WTC11 (cell line): ENCODE results near the gene BRMS1. TPM values are rescaled to one million over a fixed set of nuclear protein-coding genes. Genes with fewer than 3 reads are reported as not detected.

Experiments used
- ATAC-seq: fragments of 200-7000 bp; cut with Tn5 transposase; 2 replicates; pipeline ENCODE4 v1.10.0; 2021; ENCODE audit warnings: mild to moderate bottlenecking, moderate library complexity
- CTCF ChIA-PET: fragments of 300-600 bp; sonication (Branson Sonifier 250); formaldehyde crosslinking; loops from one replicate; lab custom pipeline; 2021; ENCODE audit warnings: antibody characterized with exemption; lab: Charles Lee
- POLR2A ChIA-PET: fragments of 350-600 bp; sonication (Branson Sonifier 250); formaldehyde crosslinking; loops from one replicate; lab custom pipeline; 2021; ENCODE audit warnings: antibody characterized with exemption; lab: Charles Lee
- DNase-seq: peaks from one replicate; pipeline ENCODE4 v3.0.0; 2021; ENCODE audit warnings: low spot score
- H3K27ac Mint-ChIP-seq: 2 replicates; pipeline ENCODE4 v1.8.0; 2021; ENCODE audit warnings: mixed read lengths
- H3K27me3 Mint-ChIP-seq: 2 replicates; pipeline ENCODE4 v1.8.0; 2021; ENCODE audit warnings: low read depth, mild to moderate bottlenecking, moderate library complexity, mixed read lengths
- H3K36me3 Mint-ChIP-seq: 2 replicates; pipeline ENCODE4 v1.8.0; 2021; ENCODE audit warnings: mixed read lengths
- H3K4me1 Mint-ChIP-seq: 2 replicates; pipeline ENCODE4 v1.8.0; 2022; ENCODE audit warnings: mixed read lengths
- H3K4me3 Mint-ChIP-seq: 2 replicates; pipeline ENCODE4 v1.8.0; 2021; ENCODE audit warnings: mild to moderate bottlenecking, moderate library complexity, mixed read lengths
- H3K9me3 Mint-ChIP-seq: 2 replicates; pipeline ENCODE4 v1.8.0; 2021; ENCODE audit warnings: mixed read lengths
- ERG ChIP-seq: fragments of 250-450 bp; sonication (Bioruptor Pico); IDR thresholded peaks from 2 replicates; pipeline ENCODE4 v1.8.0; 2021; ENCODE audit warnings: mild to moderate bottlenecking
- ESRRA ChIP-seq: sonication (generic); formaldehyde crosslinking; IDR thresholded peaks from 2 replicates; pipeline ENCODE4 v1.8.1; 2022; ENCODE audit warnings: mild to moderate bottlenecking, missing genetic modification reagents, borderline replicate concordance
- FOXJ3 ChIP-seq: sonication (generic); formaldehyde crosslinking; IDR thresholded peaks from 2 replicates; pipeline ENCODE4 v1.9.0; 2021; ENCODE audit warnings: missing genetic modification reagents, mild to moderate bottlenecking, borderline replicate concordance
- GABPB1 ChIP-seq: sonication (generic); formaldehyde crosslinking; IDR thresholded peaks from 2 replicates; pipeline ENCODE4 v1.8.1; 2023; ENCODE audit warnings: mild to moderate bottlenecking, missing genetic modification reagents
- IRF2 ChIP-seq: sonication (generic); formaldehyde crosslinking; IDR thresholded peaks from 2 replicates; pipeline ENCODE4 v1.8.0; 2022; ENCODE audit warnings: low read depth, missing genetic modification reagents, borderline replicate concordance
- MAX ChIP-seq: sonication (generic); formaldehyde crosslinking; IDR thresholded peaks from 2 replicates; pipeline ENCODE4 v1.8.0; 2022; ENCODE audit warnings: mild to moderate bottlenecking, missing genetic modification reagents
- MYBL2 ChIP-seq: sonication (generic); formaldehyde crosslinking; IDR thresholded peaks from 2 replicates; pipeline ENCODE4 v1.8.1; 2023; ENCODE audit warnings: mild to moderate bottlenecking, moderate library complexity, missing genetic modification reagents
- NFATC4 ChIP-seq: fragments of 250-450 bp; sonication (Bioruptor Pico); IDR thresholded peaks from 2 replicates; pipeline ENCODE4 v1.9.0; 2021; ENCODE audit warnings: mild to moderate bottlenecking
- NFYB ChIP-seq: sonication (generic); formaldehyde crosslinking; conservative IDR thresholded peaks from 2 replicates; pipeline ENCODE4 v1.8.0; 2022; ENCODE audit warnings: low read depth, missing genetic modification reagents
- NR2C2 ChIP-seq: sonication (generic); formaldehyde crosslinking; IDR thresholded peaks from 2 replicates; pipeline ENCODE4 v1.8.0; 2022; ENCODE audit warnings: mild to moderate bottlenecking, missing genetic modification reagents
- NR3C1 ChIP-seq: sonication (generic); formaldehyde crosslinking; conservative IDR thresholded peaks from 2 replicates; pipeline ENCODE4 v1.8.1; 2023; ENCODE audit warnings: low read depth, mild to moderate bottlenecking, missing genetic modification reagents
- PRDM15 ChIP-seq: sonication (generic); formaldehyde crosslinking; IDR thresholded peaks from 2 replicates; pipeline ENCODE4 v1.8.0; 2022; ENCODE audit warnings: missing genetic modification reagents
- PREB ChIP-seq: sonication (generic); formaldehyde crosslinking; IDR thresholded peaks from 2 replicates; pipeline ENCODE4 v1.8.1; 2022; ENCODE audit warnings: mild to moderate bottlenecking, missing genetic modification reagents, moderate library complexity, borderline replicate concordance
- SMAD4 ChIP-seq: sonication (generic); formaldehyde crosslinking; IDR thresholded peaks from 2 replicates; pipeline ENCODE4 v1.8.0; 2022; ENCODE audit warnings: mild to moderate bottlenecking, missing genetic modification reagents
- STAT6 ChIP-seq: sonication (generic); formaldehyde crosslinking; conservative IDR thresholded peaks from 2 replicates; pipeline ENCODE4 v1.8.1; 2023; ENCODE audit warnings: mild to moderate bottlenecking, low read depth, missing genetic modification reagents, moderate library complexity
- TEAD1 ChIP-seq: sonication (generic); formaldehyde crosslinking; IDR thresholded peaks from 2 replicates; pipeline ENCODE4 v1.8.0; 2022; ENCODE audit warnings: mild to moderate bottlenecking, missing genetic modification reagents
- USF2 ChIP-seq: sonication (generic); formaldehyde crosslinking; IDR thresholded peaks from 2 replicates; pipeline ENCODE4 v1.8.1; 2023; ENCODE audit warnings: mild to moderate bottlenecking, missing genetic modification reagents, moderate library complexity
- ZBTB21 ChIP-seq: sonication (generic); formaldehyde crosslinking; IDR thresholded peaks from 2 replicates; pipeline ENCODE4 v1.8.1; 2023; ENCODE audit warnings: mild to moderate bottlenecking, missing genetic modification reagents, borderline replicate concordance
- ZBTB43 ChIP-seq: sonication (generic); formaldehyde crosslinking; IDR thresholded peaks from 2 replicates; pipeline ENCODE4 v1.8.1; 2023; ENCODE audit warnings: mild to moderate bottlenecking, missing genetic modification reagents
- ZMAT4 ChIP-seq: fragments of 250-450 bp; sonication (Bioruptor Pico); IDR thresholded peaks from 2 replicates; pipeline ENCODE4 v1.9.0; 2021; ENCODE audit warnings: mild to moderate bottlenecking
- ZNF138 ChIP-seq: sonication (generic); formaldehyde crosslinking; conservative IDR thresholded peaks from 2 replicates; pipeline ENCODE4 v1.8.1; 2022; ENCODE audit warnings: mild to moderate bottlenecking, moderate library complexity, missing genetic modification reagents
- ZNF232 ChIP-seq: sonication (generic); formaldehyde crosslinking; IDR thresholded peaks from 2 replicates; pipeline ENCODE4 v1.8.0; 2022; ENCODE audit warnings: mild to moderate bottlenecking, missing genetic modification reagents
- ZNF317 ChIP-seq: sonication (generic); formaldehyde crosslinking; IDR thresholded peaks from 2 replicates; pipeline ENCODE4 v1.8.1; 2023; ENCODE audit warnings: low read depth, mild to moderate bottlenecking, moderate library complexity, missing genetic modification reagents, borderline replicate concordance
- ZNF396 ChIP-seq: fragments of 250-450 bp; sonication (Bioruptor Pico); IDR thresholded peaks from 2 replicates; pipeline ENCODE4 v1.8.0; 2021; ENCODE audit warnings: mild to moderate bottlenecking, moderate library complexity, borderline replicate concordance
- total RNA-seq: library from RNA; stranded (reverse); gene quantifications from 3 replicates; pipeline ENCODE4 v1.2.3, GENCODE V29; 2021

Gene BRMS1
- total RNA-seq, 1 experiment from 2014 or later: 44.5 TPM

GRCh38 chr11:66289548-66290329 lies 55.2 kb downstream of the BRMS1 start:
- Mint-ChIP-seq H3K36me3 (no peaks in the 10 kb centered on the region), H3K4me3 (peak overlapping the region; percentile 96), H3K27me3 (peaks cover 37% of the 10 kb centered on the region), H3K27ac (peak overlapping the region; percentile 96), H3K4me1 (peaks cover 20% of the 10 kb centered on the region), H3K9me3 (no peaks in the 10 kb centered on the region)
- CTCF ChIA-PET: interaction anchor here (0.6 to 2.5 kb wide), 25 partner anchors 8 to 402 kb away, joined by 3 to 65 read pairs (median 5); partner anchors contain the start of genes CD248, DPP3, FIBP and RAB1B
- peak; percentile 90 for DNase-seq
- POLR2A ChIA-PET: interaction anchor here (0.5 to 1.8 kb wide), 11 partner anchors 8 to 177 kb away, joined by 3 to 19 read pairs (median 5); partner anchors contain the start of genes B4GAT1, CD248, PELI3 and RIN1
- ATAC-seq: peak; percentile 67
- TF ChIP-seq ESRRA (peak; percentile 80), IRF2 (CRISPR knock-in tag) (no peak), FOXJ3 (CRISPR knock-in tag) (0 out of 2 replicates have a peak, but pooled peaks have one; percentile 48), ERG (no peak), SMAD4 (no peak), ZBTB43 (CRISPR knock-in tag) (peak; percentile 79; the same call in 1 of the 2 replicates), PRDM15 (CRISPR knock-in tag) (peak; percentile 19; the same call in 1 of the 2 replicates), USF2 (CRISPR knock-in tag) (0 out of 2 replicates have a peak, but pooled peaks have one; percentile 10), GABPB1 (CRISPR knock-in tag) (no peak), ZBTB21 (CRISPR knock-in tag) (peak; percentile 53; the same call in 1 of the 2 replicates), ZMAT4 (no peak), NFATC4 (CRISPR knock-in tag) (no peak), ZNF138 (CRISPR knock-in tag) (no peak), PREB (CRISPR knock-in tag) (peak; percentile 84; the same call in 1 of the 2 replicates), MYBL2 (peak; percentile 74; the same call in 1 of the 2 replicates), NR3C1 (CRISPR knock-in tag) (no peak), NFYB (CRISPR knock-in tag) (no peak), TEAD1 (CRISPR knock-in tag) (peak; percentile 65; the same call in 1 of the 2 replicates), STAT6 (CRISPR knock-in tag) (no peak), NR2C2 (CRISPR knock-in tag) (no peak), ZNF232 (CRISPR knock-in tag) (peak; percentile 82; the same call in 1 of the 2 replicates), MAX (no peak), ZNF396 (no peak), ZNF317 (CRISPR knock-in tag) (peak; percentile 59; the same call in 1 of the 2 replicates)
